Melanocyte of skin (primary cell): ENCODE measurements around the gene CCDC124. TPM values are rescaled to one million over a fixed set of nuclear protein-coding genes. Genes with fewer than 3 reads are reported as not detected.

ENCODE experiments used
- small RNA-seq, 2 donors: library from RNA; depleted of rRNA; stranded (forward); fragments of <200 nt; gene quantifications; one replicate each; pipeline ENCODE3, GENCODE V24; 2012
- total RNA-seq, 2 donors: library from RNA; depleted of rRNA; stranded (reverse); fragments of >200 nt; gene quantifications; 2 replicates each; pipeline ENCODE4 v1.2.3, GENCODE V29; 2012

The CCDC124 gene
- total RNA-seq = 10 to 100 TPM; 24.8 to 40.6 TPM

GRCh38 chr19:17932485-17933338 is at the start of gene CCDC124:
Gene CCDC124 (plus strand): TSS chr19:17933015. CDS start chr19:17936421, 3,406 bp downstream.

GRCh38 chr19:17966550-17967256 is 33.9 kb downstream of the CCDC124 start, which contains the start of gene KCNN1:
Gene KCNN1 (plus strand): TSS chr19:17967107. CDS start chr19:17973889, 6,782 bp downstream.

Small RNAs within 50 kb of the gene (small RNA-seq; reads per million reads assigned to genes)
- gene RNA5SP468 = 0 reads per million in 2 donors

Other genes starting within 250 kb of the CCDC124 start
- gene UNC13A, start 244.7 kb upstream of the CCDC124 start, total RNA-seq = under 1 TPM; under 0.01 to 0.34 TPM
- 10 to 100 TPM; 15.5 to 25.3 TPM for gene MAP1S, start 213.5 kb upstream of the CCDC124 start, total RNA-seq
- 1 to 10 TPM in 1 of 2 donors, under 1 TPM in 1; 1.00 to 1.4 TPM for gene FCHO1, start 181.5 kb upstream of the CCDC124 start, total RNA-seq
- gene B3GNT3, start 137.9 kb upstream of the CCDC124 start, total RNA-seq = under 1 TPM in 1 of 2 donors, not detected in 1; under 0.01 TPM
- gene INSL3, start 111.5 kb upstream of the CCDC124 start, total RNA-seq = under 1 TPM in 1 of 2 donors, not detected in 1; 0.34 TPM
- gene JAK3, start 85.0 kb upstream of the CCDC124 start, total RNA-seq = 1 to 10 TPM; 2.7 to 3.1 TPM
- gene RPL18A, start 73.1 kb upstream of the CCDC124 start, total RNA-seq = 100 to 1,000 TPM; 512 to 673 TPM
- not detected for gene SLC5A5, start 61.1 kb upstream of the CCDC124 start, total RNA-seq
- under 1 TPM; under 0.01 to 0.33 TPM for gene KCNN1, start 34.1 kb downstream of the CCDC124 start, total RNA-seq
- 1 to 10 TPM; 8.0 to 8.6 TPM for gene ARRDC2, start 75.2 kb downstream of the CCDC124 start, total RNA-seq
- 1 to 10 TPM in 1 of 2 donors, under 1 TPM in 1; 0.69 to 2.0 TPM for gene IL12RB1, start 153.9 kb downstream of the CCDC124 start, total RNA-seq
- gene MAST3, start 164.8 kb downstream of the CCDC124 start, total RNA-seq = 1 to 10 TPM; 3.1 to 4.0 TPM
- 10 to 100 TPM; 19.0 to 31.7 TPM for gene PIK3R2, start 220.1 kb downstream of the CCDC124 start, total RNA-seq
- gene IFI30, start 240.8 kb downstream of the CCDC124 start, total RNA-seq = 1 to 10 TPM; 6.7 to 9.6 TPM